C4-2B (cell line): ENCODE results near the gene SLC39A1.

ENCODE experiments used
- ZFX ChIP-seq: fragments of 450-650 bp; IDR thresholded peaks from 2 replicates; pipeline ENCODE4 v1.6.1; 2017
- TF ChIP-seq, protein P1 (sequence below): fragments of 450-650 bp; conservative IDR thresholded peaks from 2 replicates; pipeline ENCODE4 v1.5.1; 2017; ENCODE audit warnings: mild to moderate bottlenecking

- TF ChIP-seq, protein P1, sequence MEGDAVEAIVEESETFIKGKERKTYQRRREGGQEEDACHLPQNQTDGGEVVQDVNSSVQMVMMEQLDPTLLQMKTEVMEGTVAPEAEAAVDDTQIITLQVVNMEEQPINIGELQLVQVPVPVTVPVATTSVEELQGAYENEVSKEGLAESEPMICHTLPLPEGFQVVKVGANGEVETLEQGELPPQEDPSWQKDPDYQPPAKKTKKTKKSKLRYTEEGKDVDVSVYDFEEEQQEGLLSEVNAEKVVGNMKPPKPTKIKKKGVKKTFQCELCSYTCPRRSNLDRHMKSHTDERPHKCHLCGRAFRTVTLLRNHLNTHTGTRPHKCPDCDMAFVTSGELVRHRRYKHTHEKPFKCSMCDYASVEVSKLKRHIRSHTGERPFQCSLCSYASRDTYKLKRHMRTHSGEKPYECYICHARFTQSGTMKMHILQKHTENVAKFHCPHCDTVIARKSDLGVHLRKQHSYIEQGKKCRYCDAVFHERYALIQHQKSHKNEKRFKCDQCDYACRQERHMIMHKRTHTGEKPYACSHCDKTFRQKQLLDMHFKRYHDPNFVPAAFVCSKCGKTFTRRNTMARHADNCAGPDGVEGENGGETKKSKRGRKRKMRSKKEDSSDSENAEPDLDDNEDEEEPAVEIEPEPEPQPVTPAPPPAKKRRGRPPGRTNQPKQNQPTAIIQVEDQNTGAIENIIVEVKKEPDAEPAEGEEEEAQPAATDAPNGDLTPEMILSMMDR = no peak
- no peak for TF ChIP-seq ZFX
Measured at GRCh38 chr1:153968972-153969371, 5.6 kb upstream of the SLC39A1 start.
